HepG2 (cell line): ENCODE results near the gene PWP2. TPM values are rescaled to one million over a fixed set of nuclear protein-coding genes. Genes with fewer than 3 reads are reported as not detected.

ENCODE experiments used
- NAIF1 ChIP-seq: sonication (generic); formaldehyde crosslinking; IDR thresholded peaks from 2 replicates; pipeline ENCODE4 v1.5.0; 2020; ENCODE audit warnings: mild to moderate bottlenecking, missing genetic modification reagents, borderline replicate concordance
- SMARCC2 ChIP-seq: fragments of 450-650 bp; IDR thresholded peaks from 2 replicates; pipeline ENCODE4 v1.6.1; 2017; ENCODE audit warnings: antibody characterized with exemption, mild to moderate bottlenecking
- ZNF136 ChIP-seq: sonication (generic); formaldehyde crosslinking; IDR thresholded peaks from 2 replicates; pipeline ENCODE4 v1.8.1; 2022; ENCODE audit warnings: low read depth, mild to moderate bottlenecking, moderate library complexity, missing genetic modification reagents
- ZNF318 ChIP-seq: sonication (generic); formaldehyde crosslinking; IDR thresholded peaks from 2 replicates; pipeline ENCODE4 v1.4.0; 2020; ENCODE audit warnings: mild to moderate bottlenecking, missing genetic modification reagents
- ZNF383 ChIP-seq: sonication (generic); formaldehyde crosslinking; IDR thresholded peaks from 2 replicates; pipeline ENCODE4 v1.4.0; 2020; ENCODE audit warnings: missing genetic modification reagents, mild to moderate bottlenecking, borderline replicate concordance
- ZNF557 ChIP-seq: sonication (generic); formaldehyde crosslinking; IDR thresholded peaks from 2 replicates; pipeline ENCODE4 v1.4.0; 2020; ENCODE audit warnings: missing genetic modification reagents
- ZNF644 ChIP-seq: IDR thresholded peaks from 2 replicates; pipeline ENCODE4 v1.6.1; 2016; ENCODE audit warnings: low read depth
- polyA plus RNA-seq, 8 experiments: library from polyadenylated mRNA; depleted of rRNA in 3 of 8; stranded (reverse) in 7 of 8; unstranded in 1 of 8; fragments of >200 nt; fragmentation: Illumina TruSeq in 4 of 8; extraction: Trizol in 4 of 8; gene quantifications; 2 replicates each; pipeline versions ENCODE4 v1.2.1 to v1.2.3, GENCODE V29; 2011 to 2016; ENCODE audit warnings: low read depth in 4 of 8, missing spikeins in 1 of 8, mixed read lengths in 1 of 8; ENCODE audit not compliant: insufficient read depth in 1 of 8
- total RNA-seq, 5 experiments: library from RNA; depleted of rRNA; stranded (reverse); fragments of >200 nt; fragmentation: Illumina TruSeq; extraction: Trizol; gene quantifications; 2 replicates each; pipeline ENCODE4 v1.2.3, GENCODE V29; 2016; ENCODE audit warnings: low read depth in 1 of 5
- TF ChIP-seq, protein P1 (sequence below), 2 experiments: sonication (generic) in 1 of 2; formaldehyde crosslinking in 1 of 2; IDR thresholded peaks; 2 replicates each; pipeline versions ENCODE4 v1.6.1 to v1.9.0; 2014 to 2022; ENCODE audit warnings: antibody characterized with exemption in 1 of 2, borderline replicate concordance in 1 of 2, inconsistent platforms in 1 of 2, low read depth in 1 of 2, missing genetic modification reagents in 1 of 2

PWP2 gene
- total and polyA plus RNA-seq, 2 of the 13 experiments (the other 11 are each of a cell fraction or from before 2014, with no cell fraction given), result 7.7 to 17.0 TPM

DNA sequence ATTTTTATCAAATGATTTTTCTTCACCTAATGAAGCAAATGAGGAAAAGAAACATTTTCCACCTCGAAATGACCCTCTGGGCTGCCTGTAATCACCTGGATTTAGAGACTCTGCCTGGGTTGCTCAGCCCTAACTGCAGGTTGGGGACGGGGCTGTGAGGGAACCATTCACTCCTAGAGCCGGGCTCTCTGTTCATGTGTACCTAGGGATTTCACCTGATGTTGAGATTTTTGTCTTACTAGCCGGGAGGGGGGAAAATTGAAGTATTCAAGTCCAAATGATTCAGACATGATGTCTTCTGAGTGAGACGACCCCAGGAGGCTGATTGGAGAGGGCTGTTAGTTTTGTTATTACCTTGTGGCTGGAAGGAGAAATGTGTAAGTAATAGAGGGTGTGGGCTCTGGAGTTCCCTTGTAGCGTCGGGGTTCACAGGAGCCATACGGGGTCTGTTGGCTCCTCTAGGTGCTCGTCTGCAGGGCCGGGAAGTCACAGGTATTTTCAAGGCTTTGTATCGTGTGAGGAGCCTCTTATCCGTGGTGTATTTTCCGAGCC, 42.3 kb upstream of the PWP2 start (continued):
- TF ChIP-seq, protein P1, sequence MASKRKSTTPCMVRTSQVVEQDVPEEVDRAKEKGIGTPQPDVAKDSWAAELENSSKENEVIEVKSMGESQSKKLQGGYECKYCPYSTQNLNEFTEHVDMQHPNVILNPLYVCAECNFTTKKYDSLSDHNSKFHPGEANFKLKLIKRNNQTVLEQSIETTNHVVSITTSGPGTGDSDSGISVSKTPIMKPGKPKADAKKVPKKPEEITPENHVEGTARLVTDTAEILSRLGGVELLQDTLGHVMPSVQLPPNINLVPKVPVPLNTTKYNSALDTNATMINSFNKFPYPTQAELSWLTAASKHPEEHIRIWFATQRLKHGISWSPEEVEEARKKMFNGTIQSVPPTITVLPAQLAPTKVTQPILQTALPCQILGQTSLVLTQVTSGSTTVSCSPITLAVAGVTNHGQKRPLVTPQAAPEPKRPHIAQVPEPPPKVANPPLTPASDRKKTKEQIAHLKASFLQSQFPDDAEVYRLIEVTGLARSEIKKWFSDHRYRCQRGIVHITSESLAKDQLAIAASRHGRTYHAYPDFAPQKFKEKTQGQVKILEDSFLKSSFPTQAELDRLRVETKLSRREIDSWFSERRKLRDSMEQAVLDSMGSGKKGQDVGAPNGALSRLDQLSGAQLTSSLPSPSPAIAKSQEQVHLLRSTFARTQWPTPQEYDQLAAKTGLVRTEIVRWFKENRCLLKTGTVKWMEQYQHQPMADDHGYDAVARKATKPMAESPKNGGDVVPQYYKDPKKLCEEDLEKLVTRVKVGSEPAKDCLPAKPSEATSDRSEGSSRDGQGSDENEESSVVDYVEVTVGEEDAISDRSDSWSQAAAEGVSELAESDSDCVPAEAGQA (IDR thresholded peaks at IDR 0.05; ENCODE audit: low read depth), result no peak
- TF ChIP-seq, protein P1 (CRISPR knock-in tag; IDR thresholded peaks at IDR 0.05; ENCODE audit: borderline replicate concordance), result no peak
- TF ChIP-seq ZNF644 (CRISPR knock-in tag) (no peak), ZNF383 (no peak), ZNF557 (no peak), NAIF1 (CRISPR knock-in tag) (no peak), SMARCC2 (no peak), ZNF136 (CRISPR knock-in tag) (no peak), ZNF318 (CRISPR knock-in tag) (no peak)
